ENCODE results near the gene NUDC. TPM values are rescaled to one million over a fixed set of nuclear protein-coding genes. Genes with fewer than 3 reads are reported as not detected.

NUDC gene
- total RNA-seq, 2 experiments from 2014 or later: 85.1 to 91.2 TPM

DNA sequence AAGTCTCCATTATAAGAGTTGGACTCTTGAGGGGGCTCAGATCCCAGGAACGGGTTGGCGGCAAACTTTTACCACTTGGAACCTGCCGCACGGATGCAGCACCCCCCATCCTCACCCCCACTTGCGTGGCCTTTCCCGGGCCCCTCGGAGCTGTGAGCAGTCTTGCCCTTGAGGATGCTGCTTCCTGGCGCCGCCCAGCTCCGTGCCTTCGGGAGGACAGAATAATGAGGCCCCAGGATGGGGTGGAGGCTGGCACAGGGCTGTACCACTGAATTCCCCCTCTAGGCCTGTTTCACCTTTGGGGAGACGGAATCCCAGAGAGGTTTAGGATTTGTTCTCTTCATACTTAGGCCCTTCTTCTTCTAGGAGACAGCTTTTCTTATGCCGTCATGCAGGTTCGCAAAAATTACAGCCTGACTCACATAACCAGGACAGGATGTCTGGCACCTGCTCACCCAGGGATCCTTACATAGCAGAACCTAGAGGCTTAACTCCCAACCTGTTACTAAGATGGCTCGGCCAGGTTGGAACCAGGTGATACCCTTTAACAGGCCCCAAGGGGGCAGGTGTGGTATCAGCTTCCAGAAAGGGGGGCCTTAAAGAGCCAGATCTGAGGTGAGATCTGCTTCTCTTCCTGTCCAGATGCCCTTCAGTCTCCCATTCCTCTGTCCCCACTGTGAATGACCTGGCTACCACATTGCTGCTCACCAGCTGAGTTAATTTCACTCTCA is 73.4 kb downstream of the NUDC start:
- Mint-ChIP-seq H3K4me1 (ENCODE audit: low read depth) (peaks cover 19% of the 10 kb centered on the region), H3K9me3 (ENCODE audit: insufficient read depth) (no peaks in the 10 kb centered on the region), H3K4me3 (peak overlapping the region; percentile 60), H3K27ac (no peak overlapping the region), H3K27me3 (ENCODE audit: low read depth) (peaks cover 52% of the 10 kb centered on the region), H3K36me3 (ENCODE audit: low read depth) (no peaks in the 10 kb centered on the region)
- POLR2A ChIA-PET: no interaction called here
- ATAC-seq: no peak
- CTCF ChIA-PET: interaction anchor here (1.0 to 6.4 kb wide), 5 partner anchors 14 to 1244 kb away, joined by 3 to 66 read pairs (median 4); no protein-coding TSS in a partner anchor
- DNase-seq: no peak

DNA sequence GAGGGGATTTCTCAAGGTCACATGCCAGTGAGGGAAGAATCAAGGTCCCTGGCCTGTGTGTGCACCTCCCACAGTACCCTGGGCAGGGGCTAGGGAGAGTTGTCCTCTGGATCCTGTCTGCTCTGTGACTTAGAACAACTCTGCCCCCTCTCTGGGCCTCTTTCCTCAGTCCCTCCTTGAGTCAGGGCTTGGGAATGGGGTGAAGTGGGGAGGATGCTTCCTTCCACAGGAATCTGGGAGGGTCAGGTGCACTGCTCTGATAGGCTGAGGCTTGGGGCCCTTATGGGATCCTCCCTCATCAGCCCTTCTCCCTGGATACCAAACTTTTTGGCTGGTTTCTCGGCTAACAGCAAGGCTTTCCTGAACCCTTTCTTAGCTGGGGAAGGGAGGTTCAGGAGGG is 74.5 kb downstream of the NUDC start:
- ChIA-PET CTCF (interaction anchor here (0.9 to 6.4 kb wide), 9 partner anchors 7 to 461 kb away, joined by 3 to 66 read pairs (median 8); no protein-coding TSS in a partner anchor), POLR2A (no interaction called here)
- H3K4me1 Mint-ChIP-seq (ENCODE audit: low read depth): peaks cover 19% of the 10 kb centered on the region
- no peaks in the 10 kb centered on the region for H3K9me3 Mint-ChIP-seq (ENCODE audit: insufficient read depth)
- H3K27me3 Mint-ChIP-seq (ENCODE audit: low read depth): peaks cover 44% of the 10 kb centered on the region
- H3K27ac Mint-ChIP-seq: no peak overlapping the region
- ATAC-seq: no peak
- DNase-seq: no peak
- no peak overlapping the region for H3K4me3 Mint-ChIP-seq
- no peaks in the 10 kb centered on the region for H3K36me3 Mint-ChIP-seq (ENCODE audit: low read depth)

Other genes starting within 250 kb of the NUDC start
- 100 to 1,000 TPM; 122 to 123 TPM for gene ARID1A, start 225.7 kb upstream of the NUDC start, total RNA-seq
- 10 to 100 TPM; 19.9 to 20.3 TPM for gene PIGV, start 133.8 kb upstream of the NUDC start, total RNA-seq
- 10 to 100 TPM; 47.6 to 50.9 TPM for gene ZDHHC18, start 95.1 kb upstream of the NUDC start, total RNA-seq
- gene SFN, start 58.6 kb upstream of the NUDC start, total RNA-seq: 1 to 10 TPM; 1.8 to 1.9 TPM
- 10 to 100 TPM; 28.9 to 32.8 TPM for gene GPN2, start 31.5 kb upstream of the NUDC start, total RNA-seq
- gene GPATCH3, start 21.3 kb upstream of the NUDC start, total RNA-seq: 10 to 100 TPM; 14.9 to 16.4 TPM
- not detected for gene NR0B2, start 7.8 kb upstream of the NUDC start, total RNA-seq
- gene KDF1, start 38.7 kb downstream of the NUDC start, total RNA-seq: not detected
- gene TRNP1, start 71.9 kb downstream of the NUDC start, total RNA-seq: not detected
- not detected for gene TENT5B, start 91.1 kb downstream of the NUDC start, total RNA-seq
- gene SLC9A1, start 233.4 kb downstream of the NUDC start, total RNA-seq: 10 to 100 TPM; 28.3 to 29.0 TPM